Astrocyte of the hippocampus (primary cell): ENCODE measurements around the gene ADRB2.
"Not testable (repeated sequence)": the region's sequence is repeated elsewhere in the genome, so short reads cannot be mapped to it uniquely, and the experiment has no call there.

Experiments used
- DNase-seq: peaks from one replicate; pipeline ENCODE4 v3.0.0; 2011; ENCODE audit warnings: low read depth, low spot score

Gene ADRB2

DNA sequence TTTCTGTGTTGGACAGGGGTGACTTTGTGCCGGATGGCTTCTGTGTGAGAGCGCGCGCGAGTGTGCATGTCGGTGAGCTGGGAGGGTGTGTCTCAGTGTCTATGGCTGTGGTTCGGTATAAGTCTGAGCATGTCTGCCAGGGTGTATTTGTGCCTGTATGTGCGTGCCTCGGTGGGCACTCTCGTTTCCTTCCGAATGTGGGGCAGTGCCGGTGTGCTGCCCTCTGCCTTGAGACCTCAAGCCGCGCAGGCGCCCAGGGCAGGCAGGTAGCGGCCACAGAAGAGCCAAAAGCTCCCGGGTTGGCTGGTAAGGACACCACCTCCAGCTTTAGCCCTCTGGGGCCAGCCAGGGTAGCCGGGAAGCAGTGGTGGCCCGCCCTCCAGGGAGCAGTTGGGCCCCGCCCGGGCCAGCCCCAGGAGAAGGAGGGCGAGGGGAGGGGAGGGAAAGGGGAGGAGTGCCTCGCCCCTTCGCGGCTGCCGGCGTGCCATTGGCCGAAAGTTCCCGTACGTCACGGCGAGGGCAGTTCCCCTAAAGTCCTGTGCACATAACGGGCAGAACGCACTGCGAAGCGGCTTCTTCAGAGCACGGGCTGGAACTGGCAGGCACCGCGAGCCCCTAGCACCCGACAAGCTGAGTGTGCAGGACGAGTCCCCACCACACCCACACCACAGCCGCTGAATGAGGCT, at the start of gene ADRB2:
ADRB2 (plus strand) TSS at position 559 of the 686 bp plus-strand sequence. CDS start 221 bp downstream, outside the sequence.
- DNase-seq: peak; percentile 98

DNA sequence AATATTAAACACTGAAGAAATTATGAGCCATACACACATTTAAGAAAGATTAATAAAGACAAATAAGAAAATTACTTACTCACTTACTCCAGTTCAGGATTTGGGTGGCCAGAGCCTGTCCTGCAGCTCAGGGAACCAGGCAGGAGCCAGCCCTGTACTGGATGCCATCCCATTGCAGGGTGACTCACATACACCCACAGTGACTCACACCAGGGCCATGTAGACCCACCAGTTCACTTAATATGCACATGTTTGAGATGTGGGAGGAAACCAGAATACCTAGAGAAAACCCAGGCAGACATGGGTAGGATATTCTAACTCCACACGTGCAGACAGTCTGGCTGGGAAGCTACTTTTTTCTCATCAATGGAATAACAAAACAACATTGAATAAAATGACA, 49.6 kb upstream of the ADRB2 start:
- DNase-seq: peak; percentile 93

DNA sequence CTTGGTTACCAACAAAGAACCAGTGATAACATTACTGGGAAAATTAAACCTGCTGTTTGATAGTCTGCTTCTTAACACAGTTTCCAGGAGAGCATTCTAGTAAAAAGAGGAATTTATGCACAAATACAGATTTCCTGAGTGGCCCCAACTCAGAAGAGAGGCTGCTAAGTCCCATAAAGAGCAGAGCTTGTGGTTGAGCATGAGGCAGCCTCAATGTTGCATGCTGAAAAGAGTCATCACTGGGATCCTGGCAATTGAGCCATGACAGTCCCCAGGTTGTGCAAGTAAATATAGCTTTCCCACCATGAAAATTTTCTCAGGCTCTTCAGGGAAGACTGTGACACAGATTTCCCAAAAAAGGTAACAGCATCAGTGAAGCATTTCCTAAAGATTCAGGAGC, 47.5 kb upstream of the ADRB2 start:
- DNase-seq: no peak

DNA sequence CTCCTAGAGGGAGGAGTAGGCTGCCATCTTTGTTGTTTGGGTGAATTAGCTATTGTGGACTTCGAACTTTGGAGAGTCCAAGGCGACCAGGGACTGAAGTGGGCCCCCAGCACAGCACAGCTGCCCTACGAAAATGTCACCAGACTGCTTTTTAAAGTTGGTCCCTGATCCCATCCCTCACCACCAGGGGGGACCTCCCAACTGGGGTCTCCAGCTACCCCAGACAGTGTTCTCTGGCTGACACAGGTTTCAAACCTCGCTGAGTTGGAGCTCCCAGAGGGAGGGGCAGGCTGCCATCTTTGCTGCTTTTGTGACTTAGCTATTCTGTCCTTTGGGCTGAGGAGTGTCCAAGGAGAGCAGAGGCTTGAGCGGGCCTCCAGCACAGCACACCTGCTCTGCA, 45.7 kb upstream of the ADRB2 start:
- no peak for DNase-seq

DNA sequence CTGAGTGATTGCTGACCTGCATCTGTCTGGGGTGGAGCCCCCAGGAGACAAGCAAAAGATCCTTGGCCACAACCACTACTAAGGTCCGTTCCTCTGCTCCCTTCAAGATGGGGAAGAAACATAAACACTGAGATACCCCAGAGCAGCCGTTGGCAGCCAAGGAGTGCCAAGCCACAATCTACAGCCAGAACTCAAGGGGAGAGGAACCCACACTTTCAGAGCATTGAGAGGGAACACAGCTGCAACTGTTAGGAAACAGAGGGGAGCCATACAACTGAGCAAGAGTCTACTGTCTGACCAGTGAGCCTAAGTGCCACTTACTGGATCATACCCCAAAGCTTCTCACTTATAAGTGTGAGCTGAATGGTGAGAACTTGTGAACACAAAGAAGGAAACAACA, 44.6 kb upstream of the ADRB2 start:
- no peak for DNase-seq

DNA sequence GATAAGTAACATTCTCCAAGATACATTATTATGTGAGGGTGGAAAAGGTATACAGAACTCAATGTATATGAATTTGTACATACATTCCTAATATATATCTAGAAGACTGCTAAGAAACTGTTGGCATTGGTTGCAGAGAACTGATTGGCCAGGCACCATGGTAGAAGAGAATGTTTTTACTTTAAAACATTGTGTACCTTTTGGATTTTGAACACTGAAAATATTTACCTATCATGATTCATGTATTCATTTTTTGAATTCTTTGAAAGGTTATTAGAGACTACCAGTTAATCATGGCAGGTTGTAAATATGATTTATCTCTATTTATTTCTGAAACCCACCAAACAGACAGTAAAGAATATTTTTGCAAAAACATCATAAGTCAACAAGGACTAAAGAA, 41.2 kb upstream of the ADRB2 start:
- no peak for DNase-seq

DNA sequence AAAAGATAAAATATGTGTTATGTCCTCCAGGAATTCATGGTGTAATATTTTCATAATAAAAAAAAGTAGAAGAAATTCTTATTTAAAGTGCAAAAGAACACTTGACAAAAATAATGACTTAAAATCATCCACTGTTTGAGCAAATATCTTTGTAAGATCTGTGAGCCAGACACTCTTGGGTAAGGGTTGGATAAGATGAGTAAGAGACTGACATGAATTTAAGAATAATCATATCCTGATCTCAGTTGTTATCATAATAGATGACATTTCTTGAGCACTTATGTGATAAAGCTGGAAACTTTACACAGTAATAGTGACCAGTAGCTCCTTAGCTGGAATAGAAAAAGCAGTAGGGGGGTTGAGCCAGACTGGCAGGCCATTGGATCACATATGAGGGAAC, 40.0 kb upstream of the ADRB2 start:
- no peak for DNase-seq

DNA sequence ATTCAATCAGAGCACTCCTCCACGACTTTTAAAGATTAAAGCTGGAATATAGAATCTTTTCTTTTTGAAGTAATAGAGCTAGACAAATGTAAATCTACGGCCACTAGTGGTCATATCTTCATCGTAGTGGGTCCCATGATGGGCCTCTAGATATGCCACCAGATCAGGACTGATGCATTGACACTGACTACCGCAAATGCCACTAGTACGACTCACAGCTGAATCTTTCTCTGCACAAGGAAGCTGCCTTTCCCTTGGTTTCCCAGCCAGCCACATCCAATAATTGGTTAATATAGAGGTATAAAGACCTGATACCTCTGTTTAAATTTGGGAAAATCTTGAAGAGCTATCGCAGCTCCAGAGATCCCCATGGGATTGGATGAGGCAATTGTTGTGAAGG, 37.8 kb upstream of the ADRB2 start:
- no peak for DNase-seq

DNA sequence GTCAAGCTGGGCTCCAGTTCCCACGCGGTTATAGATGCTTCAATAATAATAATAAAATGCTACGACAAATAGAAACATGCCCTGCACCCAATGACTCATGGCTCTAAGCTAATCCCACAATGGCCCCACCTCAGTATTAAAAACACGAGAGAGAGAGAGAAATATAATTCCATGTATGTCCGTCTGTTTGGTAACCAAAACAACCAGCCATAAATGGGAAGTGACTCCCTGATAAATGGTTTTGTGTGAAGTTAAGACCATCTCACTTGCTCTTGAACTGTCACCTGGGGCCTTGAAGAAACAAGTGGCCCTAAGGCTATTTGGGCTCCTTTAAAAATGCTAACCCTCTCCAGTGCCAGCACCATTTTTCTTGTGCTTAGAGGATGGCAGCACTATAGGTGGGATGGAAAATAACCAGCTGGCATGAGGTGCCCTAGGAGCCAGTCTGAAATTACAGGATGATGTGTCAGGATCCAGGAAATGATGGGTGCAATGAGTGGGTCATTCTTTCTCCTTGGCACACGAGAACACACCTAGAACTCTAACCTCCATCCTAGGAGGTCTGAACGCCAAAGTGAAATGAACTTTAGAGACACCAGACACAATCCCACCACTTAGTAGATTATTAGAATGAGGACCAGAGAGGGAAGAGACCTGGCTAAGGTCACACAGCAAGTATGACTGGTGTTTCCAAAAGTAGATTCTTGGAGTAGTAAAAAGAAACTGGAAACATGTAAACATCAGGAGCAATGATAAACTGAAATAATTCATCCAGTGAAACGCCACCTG, 35.7 kb upstream of the ADRB2 start:
- DNase-seq: no peak

DNA sequence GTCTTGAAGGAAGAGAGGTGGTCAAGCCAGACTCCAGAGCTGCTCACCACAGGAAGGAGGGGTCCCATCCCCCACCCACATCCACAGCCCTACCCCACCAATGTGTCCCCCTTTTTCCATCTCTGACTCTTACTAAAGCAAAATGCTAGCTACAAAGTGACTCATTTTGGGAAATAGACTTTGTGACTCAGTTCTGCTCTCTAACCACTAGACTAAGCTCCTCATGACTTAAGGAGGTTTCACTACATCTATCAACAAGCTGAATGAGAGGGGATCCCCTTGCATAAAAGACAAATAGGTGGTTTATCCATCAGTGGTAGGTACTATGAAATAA, 35.1 kb upstream of the ADRB2 start:
- DNase-seq: peak; percentile 18

DNA sequence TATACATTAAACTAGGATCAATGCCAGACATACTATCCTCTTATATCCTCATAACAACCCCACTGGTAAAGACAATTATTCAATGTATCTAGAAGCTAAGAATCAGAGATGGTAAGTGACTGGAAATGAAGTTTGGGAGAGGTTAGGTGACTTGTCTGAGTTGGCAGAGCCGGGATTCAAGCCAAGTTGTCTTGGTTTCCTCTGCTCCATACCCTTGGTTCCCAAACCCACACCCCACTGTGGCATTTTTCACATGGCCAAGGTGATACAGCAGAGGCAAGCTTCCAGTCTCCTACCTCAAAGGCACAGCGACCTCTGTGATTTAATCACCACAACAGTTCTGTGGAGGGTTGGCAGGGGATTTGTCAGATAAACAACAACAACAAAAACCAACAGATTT, 34.7 kb upstream of the ADRB2 start:
- peak; percentile 18 for DNase-seq

DNA sequence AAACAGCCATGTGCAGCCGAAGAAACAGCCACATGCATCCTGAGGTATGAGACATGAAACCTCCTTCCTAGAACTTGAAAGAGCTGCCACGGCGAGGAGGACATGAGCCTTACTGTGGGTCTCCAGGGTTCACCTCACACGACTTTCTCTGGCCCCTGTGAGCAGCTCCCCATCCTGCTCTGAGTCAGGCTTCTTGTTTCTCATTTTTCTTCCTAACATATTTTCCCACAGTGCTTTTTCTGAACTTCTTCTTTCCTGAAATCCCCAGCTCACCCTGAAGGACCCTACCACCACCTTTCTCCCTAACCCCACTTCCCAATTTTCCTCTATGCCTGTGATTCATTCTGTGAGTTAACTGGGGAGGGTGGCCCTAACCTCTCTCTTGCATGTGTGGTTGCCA, 33.7 kb upstream of the ADRB2 start:
- DNase-seq: no peak

DNA sequence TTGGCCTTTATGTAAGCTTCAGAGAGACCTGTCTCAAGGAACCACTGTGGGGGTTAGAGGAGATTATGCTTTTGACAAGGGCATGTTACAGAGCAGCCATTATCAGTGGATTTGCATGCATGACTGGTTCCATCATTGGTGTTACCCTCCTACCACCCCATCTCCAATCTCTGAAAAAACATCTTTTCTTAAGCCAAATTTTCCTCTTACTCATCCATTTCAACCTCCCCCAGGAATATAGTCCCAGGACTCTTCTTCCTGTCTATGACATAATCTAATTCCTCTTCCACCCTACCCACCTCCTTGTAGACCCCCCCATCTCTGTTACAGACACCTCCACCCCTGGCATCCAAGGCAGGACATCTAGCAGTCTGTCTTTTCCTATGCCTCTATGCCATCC, 33.1 kb upstream of the ADRB2 start:
- DNase-seq: no peak

DNA sequence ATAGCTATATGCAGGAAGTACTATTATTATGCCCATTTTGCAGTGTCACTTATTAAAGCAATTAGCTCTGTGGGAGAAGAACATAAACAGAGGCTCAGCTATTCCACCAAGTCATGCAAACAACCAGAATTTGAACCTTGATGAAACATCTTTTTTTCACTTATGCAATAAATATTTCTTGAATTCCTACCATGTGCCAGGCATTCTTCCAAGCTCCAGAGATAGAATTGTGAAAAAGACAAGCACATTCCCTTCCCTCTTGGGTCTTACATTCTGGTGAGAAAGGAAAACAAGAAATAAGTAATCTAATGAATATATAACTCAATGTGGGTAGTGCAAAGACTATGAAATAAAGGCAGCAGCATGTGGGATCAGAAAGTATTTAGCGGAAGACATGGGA, 32.1 kb upstream of the ADRB2 start:
- no peak for DNase-seq

DNA sequence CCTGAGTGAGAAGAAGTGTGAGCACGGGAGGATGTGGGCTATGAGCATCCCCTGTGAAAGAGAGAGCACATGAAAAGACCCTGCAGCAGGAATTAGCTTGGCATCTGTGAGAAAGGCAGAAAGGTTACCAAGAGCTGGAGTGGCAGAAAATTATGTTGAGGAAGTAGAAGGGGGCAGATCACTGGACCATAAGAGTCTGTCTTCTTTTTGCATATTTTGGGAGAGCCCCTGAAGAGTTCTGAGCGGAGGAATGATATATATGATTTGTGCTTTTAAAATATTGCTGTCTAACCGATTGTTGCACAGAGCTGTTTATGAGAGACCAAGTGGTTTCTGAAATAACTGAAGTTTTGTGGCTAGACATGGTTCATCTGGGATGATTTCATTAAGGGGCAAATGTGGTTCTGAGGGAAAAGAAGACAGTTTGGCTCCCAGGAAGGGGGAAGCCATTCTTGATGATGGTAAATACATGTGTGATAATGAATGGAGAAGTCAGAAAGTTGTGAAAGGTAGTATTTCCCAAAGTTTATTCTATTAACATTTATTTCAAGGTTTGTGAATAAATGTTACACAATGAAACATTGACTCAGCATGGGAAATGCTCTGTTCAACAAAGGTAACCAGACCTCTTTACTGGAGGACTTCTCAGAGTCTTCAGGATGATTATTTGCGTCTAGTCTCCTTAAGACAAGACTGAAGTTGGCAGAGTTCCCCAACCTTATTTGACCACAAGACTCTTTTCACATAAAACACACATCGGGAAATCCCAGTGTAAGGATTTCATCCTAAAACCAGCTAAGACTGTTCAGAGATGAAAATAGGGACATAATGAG, 31.5 kb upstream of the ADRB2 start:
- DNase-seq: peak; percentile 45

DNA sequence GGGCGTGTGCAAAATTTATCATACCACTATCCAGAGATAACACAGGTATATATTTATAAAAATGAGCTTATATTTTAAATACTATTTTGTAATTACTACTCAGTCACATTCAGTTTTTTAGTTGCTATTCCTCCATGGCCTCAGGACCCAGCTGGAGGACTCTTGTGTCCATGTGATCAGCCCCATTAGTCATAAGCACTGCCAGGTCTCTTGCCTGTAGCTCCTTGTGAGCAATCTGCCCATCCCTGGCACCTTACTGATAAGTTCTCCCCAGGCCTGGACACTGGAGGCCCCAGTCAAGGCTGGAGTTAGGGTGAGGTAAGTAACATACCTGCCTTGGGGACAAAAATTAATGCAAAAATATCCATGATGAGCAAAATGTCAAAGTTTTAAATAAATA, 29.5 kb upstream of the ADRB2 start:
- DNase-seq: no peak

DNA sequence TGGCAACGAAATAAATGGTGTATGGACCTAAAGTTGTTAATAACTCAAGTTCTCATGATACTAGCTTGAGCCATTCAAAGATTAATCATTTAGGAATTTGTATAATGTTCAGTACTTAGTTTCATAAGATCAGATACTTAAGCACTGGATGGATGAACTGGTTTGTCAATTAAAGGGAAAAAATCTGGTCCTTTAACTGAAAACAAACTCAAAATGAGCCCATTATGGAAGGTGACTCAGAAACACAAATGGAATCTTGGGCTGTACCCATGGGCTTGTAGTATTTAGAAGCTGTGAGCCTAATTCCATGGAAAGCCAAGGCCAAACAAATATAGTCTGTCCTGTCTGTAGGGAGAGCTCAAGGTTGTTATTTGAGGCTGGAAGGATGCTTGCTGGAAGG, 27.6 kb upstream of the ADRB2 start:
- DNase-seq: no peak

DNA sequence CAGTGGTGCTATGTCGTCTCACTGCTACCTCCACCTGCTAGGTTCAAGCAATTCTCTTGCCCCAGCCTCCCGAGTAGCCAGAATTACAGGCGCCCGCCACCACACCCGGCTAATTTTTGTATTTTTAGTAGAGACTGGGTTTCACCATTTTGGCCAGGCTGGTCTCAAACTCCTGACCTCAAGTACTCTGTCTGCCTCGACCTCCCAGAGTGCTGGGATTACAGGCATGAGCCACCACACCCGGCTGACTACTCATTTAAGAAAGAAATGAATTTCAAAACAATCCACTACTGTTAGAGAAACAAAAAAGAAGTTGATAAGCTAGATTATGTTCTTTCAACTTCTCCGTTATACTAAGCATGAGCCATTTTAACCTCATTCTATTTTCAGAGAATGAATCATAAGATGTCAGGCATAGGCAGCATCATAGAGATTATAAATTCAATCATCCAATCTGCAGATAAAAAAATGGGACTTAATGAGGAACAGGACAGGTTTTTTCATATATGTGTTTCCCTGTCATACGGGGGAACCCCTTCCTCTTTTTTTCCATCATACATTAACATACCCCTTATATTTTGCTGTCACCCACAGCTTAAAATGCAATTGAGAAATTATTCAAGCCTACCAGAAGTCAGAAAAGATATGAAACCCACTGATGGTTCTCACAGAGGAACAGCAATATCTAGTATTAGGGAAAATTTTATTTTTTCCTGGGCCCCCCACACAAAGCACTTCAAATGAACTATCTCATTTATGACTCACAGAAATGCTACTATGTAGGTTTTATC, 26.5 kb upstream of the ADRB2 start:
- DNase-seq: no peak

DNA sequence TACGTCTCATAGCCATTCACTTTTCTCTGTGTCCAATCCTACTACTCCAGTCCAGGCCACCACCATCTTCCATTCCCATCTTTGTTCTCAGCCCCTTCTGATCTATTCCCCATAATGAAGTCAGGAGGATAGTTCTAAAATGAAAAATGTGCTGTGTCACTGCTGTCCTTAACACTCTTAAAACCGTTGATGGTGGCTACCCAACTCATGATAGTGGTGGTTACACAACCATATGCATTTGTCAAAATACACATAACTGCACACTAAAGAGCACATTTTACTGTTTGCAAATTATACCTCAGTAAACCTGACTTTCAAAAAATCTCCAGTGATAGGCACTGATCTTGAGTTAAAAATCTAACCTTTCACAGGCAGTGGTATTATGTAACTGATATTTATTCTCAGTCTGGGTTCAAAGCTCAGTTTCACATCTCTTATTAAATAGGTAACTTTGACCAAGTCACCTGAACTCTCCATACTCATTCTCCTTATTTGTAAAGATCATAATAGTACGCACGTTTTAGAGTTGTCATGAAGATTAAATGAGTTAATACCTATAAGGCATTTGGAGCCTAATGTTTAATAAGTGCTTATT, 24.6 kb upstream of the ADRB2 start:
- no peak for DNase-seq

DNA sequence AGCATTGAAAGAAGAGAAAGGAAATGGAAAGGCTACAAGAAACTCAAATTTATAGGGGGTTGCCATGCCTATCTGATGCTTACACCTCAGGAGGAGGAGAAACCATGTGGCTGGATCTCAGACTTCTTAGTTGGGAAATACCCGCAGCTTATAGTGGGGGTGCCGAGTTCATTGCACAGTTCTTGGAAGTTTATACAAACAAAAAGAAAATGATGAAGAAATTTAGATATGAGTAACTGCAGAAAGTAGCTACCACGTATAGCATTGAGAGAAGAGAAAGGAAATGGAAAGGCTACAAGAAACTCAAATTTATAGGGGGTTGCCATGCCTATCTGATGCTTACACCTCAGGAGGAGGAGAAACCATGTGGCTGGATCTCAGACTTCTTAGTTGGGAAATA, 23.0 kb upstream of the ADRB2 start:
- not testable (repeated sequence) for DNase-seq

DNA sequence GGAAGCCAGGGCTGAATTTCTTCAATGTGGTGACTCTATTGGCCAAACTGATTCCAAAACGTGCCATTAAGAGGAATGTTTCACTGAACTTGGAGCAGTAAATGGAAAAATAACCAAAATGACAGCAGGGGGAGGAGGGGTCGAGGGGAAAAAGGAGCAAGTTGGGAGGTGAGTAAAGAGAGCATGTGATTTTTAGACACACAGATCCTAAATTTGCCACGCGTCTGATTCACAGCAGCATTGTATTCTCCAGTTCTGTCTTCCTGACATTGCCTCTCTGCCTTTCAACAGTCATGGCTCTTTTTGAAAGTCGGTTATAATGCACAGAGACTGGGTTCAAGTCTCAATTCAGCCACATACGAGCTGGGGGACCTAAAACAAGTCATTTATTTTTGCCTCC, 22.0 kb upstream of the ADRB2 start:
- DNase-seq: no peak
